Body of pancreas (tissue), 4 donors: ENCODE measurements around the gene P4HB.
A peak's percentile ranks its signal among the peaks of the same experiment; 100 is the strongest.

ENCODE experiments used
- POLR2A ChIP-seq, 3 donors: fragments of 450-650 bp; IDR thresholded peaks; one replicate each; pipeline ENCODE4 v1.6.1; 2016; ENCODE audit warnings: antibody characterized with exemption in 3 of 3, mild to moderate bottlenecking in 2 of 3
- TF ChIP-seq, protein P1 (sequence below), 7 experiments: fragments of 450-650 bp in 4 of 7; fragments of 200-600 bp in 3 of 7; sonication (generic) in 3 of 7; IDR thresholded peaks; one replicate each; pipeline ENCODE4 v1.5.1; 2016 to 2019; ENCODE audit warnings: antibody characterized with exemption in 7 of 7

DNA sequence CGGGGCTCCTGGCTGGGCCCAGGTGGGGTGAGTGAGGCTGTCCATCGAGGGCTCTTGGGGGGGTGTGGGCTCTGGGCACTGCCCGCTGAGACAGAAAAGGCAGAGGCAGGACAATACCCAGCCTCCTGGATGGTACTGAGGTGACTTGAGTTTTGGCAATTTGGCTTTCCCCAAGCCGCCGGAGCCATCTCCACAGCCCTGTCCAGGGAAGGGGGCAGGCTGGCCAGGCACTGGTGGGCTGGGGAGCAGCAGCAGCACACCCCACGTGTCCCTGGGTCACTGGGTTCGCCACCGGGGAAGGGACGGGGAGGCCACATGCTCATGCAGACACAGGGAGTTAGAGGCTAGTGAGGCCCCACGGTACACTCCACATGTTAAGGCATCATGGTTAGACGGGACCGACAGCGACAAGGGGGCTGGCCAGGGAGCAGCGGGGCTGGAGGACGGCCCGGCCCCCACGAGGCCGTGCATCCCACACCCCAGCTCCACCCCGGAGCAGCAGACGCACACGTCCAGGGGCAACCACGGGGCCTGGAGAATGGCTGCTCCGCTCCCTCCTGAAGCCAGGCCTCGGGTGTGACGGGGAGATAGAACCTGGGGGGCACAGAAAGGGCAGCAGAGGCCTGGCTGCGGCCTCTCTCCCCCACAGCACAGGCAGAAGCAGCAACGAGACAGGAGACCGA lies 7.8 kb upstream of the P4HB start:
- TF ChIP-seq, protein P1, sequence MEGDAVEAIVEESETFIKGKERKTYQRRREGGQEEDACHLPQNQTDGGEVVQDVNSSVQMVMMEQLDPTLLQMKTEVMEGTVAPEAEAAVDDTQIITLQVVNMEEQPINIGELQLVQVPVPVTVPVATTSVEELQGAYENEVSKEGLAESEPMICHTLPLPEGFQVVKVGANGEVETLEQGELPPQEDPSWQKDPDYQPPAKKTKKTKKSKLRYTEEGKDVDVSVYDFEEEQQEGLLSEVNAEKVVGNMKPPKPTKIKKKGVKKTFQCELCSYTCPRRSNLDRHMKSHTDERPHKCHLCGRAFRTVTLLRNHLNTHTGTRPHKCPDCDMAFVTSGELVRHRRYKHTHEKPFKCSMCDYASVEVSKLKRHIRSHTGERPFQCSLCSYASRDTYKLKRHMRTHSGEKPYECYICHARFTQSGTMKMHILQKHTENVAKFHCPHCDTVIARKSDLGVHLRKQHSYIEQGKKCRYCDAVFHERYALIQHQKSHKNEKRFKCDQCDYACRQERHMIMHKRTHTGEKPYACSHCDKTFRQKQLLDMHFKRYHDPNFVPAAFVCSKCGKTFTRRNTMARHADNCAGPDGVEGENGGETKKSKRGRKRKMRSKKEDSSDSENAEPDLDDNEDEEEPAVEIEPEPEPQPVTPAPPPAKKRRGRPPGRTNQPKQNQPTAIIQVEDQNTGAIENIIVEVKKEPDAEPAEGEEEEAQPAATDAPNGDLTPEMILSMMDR (IDR thresholded peaks at IDR 0.05): no peak
- peak in 1 of 3 donors; percentile 44 for TF ChIP-seq POLR2A (IDR thresholded peaks at IDR 0.05)
